M059J (cell line): ENCODE measurements around the gene PTPRN2. TPM values are rescaled to one million over a fixed set of nuclear protein-coding genes. Genes with fewer than 3 reads are reported as not detected.

Experiments used
- DNase-seq: peaks from one replicate; pipeline ENCODE4 v3.0.0-alpha.2; 2012; ENCODE audit warnings: low read depth
- total RNA-seq: library from RNA; depleted of rRNA; stranded (reverse); fragments of >200 nt; shearing (Covaris generic); gene quantifications from 2 replicates; pipeline ENCODE4 v1.2.3, GENCODE V29; 2014

PTPRN2 gene
- total RNA-seq, 1 experiment from 2014 or later, result 2.3 TPM

DNA sequence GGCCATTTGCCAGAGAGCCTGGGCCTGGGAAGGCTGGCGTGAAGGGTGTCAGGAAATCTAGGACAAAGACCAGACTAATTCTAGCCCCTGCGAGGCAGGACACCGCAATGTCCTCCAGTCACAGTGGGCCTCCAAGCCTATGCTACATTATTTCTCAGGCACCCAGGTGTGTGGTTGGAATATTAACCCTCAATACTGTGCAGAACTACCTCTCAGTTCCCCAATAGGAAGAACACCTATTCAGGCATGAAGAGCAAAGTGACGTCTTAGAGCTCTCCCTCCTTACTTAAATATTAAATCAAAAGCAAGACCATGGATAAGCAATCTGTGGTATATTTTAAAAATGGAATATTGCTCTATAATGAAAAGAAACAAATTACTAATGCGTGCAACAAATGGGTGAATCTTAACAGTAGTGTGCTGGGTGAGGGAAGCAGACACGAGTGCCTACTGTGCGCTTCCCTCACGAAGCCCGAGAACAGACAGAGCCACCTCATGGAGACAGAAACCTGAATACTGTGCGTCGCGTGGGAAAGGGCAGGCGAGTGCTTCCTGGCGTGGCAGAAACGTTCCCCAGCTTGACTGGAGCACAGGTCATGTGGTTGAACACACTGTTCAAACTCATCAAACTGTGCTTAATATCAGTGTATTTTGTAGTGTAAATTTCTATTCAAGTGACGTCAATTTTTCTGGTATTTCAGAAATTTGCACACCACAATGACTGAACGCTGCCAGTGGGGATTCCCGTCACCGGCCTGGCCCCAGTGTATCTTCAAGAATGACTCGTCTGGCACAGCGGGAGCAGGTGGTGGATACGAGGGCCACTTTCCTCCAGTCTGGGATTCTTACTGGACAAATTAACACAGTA is 15.5 kb upstream of the PTPRN2 start:
- DNase-seq, result peak; percentile 53

DNA sequence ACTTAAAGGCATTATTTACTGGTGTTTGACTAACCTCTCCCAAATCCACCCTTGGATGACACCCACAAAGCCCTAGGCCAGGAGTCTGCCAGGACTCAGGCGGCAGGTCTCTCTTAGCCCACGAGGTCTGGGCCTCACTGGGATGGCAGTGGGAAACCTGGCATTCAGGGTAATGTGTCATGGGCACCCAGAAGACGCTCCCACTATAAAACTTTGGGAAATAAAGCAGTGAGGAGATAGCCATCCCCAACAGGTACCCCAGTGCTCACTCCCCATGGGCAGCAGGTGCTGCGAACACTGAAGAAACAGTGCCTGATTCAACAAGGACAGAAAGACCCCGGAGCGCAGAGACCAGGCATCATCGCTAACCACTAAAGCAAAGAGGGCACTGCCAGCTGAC is 14.4 kb upstream of the PTPRN2 start:
- DNase-seq, result no peak

DNA sequence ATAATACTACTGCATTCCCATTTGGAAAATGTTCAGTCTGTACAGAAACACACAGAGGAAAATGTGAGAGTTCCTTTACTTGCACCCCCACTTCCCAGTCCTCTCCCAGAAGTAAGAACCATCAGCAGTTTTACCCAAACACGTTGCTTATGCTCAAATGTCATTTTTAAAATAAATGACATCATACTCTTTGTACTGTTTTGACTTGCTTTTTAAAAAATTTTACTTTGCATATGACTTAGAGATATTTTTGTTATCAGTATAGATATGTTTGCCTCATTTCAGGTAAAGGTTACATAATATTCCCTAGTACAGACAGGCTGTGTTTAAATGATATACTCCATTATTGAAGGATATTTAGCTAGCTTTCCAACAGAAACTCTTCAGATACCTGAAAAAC is 13.5 kb upstream of the PTPRN2 start:
- no peak for DNase-seq

DNA sequence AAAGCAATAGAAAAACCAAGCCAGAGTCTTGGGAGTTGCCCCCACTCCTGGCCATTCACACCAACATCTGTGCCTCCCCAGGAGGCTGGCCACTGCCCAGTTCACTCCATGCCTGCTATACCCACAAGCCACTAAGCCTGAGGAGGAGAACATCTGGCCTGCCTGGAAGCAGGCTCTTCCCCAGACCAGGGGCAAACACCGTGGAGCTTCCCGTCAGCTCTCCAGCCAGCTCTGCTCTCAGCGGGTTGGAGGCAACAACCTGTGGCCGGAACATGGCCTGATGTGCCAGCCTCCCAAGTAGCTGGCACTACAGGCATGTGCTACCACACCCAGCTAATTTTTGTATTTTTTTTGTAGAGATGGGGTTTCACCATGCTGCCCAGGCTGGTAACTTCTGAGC is 9.1 kb upstream of the PTPRN2 start:
- no peak for DNase-seq

DNA sequence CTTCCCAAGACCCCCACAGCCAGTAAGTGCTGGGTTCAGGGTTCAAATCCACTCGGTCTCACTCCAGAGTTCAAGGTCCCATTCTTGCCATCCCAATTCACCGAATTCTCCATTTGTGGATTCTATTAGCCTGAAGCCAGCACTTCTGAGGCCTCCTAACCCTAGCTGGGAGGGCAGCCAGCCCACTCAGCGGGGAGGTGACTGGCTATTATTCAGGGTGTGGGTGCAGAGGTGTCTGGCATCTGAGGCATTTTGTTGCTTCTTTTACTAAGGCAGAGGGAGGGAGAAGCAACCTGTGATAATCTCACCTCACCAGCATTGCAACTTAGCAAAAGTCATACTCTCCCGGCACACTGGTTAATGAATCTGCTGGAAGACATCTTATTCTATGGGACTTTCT is 8.7 kb upstream of the PTPRN2 start:
- no peak for DNase-seq

DNA sequence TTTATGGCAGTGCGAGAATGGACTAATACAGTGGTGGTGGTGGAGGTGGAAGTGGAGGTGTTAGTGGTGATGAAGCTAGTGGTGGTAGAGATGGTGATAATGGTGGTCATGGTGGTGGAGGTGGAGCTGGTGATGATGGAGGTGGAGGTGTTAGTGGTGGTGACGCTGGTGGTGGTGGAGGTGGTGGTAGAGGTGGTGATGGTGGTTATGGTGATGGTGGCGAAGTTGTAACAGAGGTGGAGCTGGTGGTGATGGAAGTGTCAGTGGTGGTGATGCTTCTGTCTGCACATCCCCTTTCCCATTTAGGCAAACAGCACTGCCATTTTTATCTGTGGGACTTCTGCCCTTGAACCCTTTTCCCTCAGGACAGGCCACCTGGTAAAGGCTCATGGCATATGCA is 7.4 kb upstream of the PTPRN2 start:
- DNase-seq, result no peak

DNA sequence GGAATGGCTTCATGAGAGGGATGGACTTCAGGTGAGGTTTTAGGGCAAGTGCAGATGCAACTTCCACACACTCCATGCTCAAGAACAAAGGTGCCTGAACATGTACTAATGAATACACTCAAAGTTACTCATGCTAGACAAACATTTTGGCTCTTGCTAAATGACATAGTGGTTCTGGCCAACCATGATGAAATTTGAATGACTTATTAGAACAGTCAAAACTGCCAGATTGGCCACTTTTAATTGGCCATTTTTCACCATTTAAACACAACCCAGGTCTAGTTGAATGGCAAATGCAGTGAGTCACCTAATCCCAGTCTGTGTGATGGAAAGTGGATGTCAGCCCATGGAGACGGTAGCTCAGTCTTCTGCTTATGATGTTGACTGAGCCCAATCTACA is 4.9 kb upstream of the PTPRN2 start:
- no peak for DNase-seq

DNA sequence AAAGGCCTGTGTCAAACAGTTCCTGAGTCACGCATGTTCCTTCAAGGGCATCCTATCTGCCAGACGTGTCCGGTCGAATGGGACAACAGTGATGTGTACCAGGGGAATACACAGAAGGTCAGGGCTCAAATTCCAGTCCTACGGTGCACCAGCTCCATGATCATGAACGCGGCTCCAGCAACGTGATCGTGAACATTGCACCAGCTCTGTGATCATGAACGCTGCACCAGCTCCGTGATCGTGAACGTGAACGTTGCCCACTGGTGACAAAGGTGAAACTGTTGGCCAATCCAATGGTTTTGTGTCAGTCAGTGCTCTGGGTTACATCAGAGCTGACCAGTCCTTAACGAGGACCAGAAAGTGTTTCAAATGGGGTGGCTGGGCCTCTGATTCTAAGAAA is 4.3 kb upstream of the PTPRN2 start:
- DNase-seq, result no peak

DNA sequence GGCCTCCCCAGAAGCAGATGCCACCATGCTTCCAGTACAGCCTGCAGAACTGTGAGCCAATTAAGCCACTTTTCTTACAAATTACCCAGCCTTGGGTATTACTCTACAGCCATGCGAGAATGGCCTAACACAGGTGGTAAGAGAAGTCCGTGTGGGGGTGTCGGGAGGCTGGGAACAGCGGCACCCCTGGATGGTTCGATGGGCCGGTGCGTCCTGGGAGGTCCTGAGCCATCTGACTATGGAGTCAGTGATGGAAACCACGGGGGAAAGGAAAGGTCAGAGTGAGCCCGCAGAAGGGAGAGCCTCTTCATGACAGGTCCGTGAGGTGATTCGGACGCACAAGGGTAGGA is 2.5 kb upstream of the PTPRN2 start:
- DNase-seq, result no peak

DNA sequence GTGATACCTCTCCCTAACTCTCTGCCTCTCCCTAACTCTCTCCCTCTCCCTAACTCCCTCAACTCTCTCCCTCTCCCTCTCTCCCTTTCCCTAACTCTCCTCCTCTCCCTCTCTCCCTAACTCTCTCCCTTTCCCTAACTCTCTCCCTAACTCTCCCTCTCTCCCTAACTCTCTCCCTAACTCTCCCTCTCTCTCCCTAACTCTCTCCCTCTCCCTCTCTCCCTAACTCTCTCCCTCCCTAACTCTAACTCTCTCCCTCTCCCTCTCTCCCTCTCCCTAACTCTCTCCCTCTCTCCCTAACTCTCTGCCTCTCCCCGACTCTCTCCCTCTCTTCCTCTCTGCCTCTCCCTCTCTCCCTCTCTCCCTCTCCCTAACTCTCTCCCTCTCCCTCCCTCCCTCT is 2.0 kb upstream of the PTPRN2 start:
- DNase-seq, result no peak

DNA sequence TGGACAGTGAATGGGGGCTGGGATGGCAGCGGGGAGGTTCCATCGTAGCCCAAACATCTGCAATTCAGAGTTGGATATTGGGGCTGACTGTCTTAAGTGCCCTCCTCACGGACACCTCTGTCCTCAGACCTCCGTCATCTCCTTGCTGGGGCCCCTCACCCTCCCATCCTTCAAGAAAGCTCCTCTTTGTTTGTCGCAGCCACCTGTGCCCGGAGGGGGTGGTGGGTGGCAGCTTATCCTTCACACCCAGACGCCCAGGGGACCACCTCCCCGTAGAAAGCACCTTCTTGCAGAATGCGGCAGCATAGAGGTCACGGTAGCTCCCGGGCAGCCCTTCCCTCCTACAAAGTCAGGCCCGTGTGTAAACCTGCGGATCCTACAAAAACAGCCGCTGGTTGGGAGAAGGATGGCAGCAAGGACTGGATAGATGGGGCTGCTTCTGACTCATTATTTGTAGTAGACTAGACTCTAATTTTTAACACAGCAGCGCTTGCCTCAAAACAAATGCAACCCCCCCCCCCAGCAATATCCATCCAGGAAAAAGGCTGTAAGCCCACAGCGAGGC is 1.3 kb upstream of the PTPRN2 start:
- DNase-seq, result no peak

DNA sequence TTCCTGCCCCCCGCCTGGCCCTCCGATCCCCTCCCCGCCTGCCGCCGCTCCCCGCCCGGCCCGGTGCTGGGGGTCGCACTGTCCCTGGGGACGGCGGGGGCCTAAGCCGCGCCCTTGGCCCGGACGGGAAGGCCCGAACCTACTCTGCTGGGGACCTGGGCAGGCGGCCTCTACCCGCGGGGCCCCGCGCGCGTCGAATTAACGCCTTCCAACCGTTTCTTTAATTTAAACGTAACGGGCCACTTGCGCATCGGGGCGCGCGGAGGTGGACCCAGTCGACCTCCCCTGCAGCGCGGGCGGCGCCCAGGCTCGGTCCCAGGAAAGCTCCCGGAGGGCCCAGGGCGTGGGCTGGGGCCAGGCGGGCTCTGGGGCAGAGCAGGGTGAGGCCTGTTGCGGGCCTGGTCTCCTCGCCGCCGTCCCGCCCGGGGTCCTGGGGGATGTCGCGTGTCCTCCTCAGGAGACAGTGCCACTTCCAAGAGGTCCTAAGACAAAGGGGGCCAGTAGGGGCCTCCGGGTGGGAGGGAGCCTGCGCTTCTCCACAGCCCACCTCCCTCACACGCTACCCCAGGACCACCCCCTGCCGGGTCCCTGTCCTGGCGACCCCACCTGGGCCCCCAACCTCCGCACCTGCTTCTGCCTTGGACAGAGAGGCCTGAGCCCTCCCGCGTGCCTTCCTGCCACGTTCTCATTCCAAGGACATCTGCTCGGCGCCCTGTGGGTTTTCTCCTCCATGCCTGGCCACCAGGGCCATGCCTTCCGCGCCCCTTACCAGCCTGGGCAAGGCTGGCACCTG is 658 bp upstream of the PTPRN2 start:
- no peak for DNase-seq

DNA sequence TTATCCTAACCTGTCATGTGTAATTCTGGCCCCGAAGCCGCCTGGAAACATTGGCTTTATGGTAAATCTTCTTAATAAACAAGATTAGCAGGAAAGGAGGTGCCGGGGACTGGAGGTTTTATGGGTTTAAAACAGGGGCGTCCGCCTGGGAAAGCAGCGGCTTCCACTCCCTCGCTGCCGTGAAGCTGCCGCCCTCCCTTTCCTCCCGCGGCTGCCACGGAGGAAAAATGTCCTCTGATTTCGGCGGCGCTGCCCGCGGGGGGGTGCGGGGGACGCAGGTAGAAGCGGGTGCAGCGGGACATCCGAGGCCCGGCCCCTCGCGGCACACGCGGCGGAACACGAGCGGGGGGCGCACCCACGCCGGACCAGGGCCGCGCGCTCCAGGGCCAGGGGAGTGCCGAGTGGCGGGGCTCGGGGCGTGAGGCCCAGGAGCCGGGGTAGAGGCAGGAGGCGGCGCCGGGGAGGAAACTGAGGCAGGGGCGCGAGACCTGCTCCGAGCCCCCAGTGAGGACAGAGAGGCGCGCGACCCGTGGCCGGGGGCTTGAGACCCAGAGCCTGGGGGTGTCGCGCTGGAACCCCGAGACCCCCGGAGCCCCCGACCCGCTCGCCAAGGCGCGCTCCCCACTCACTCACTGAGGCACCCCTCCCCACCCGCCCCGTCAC is 993 bp downstream of the PTPRN2 start:
- no peak for DNase-seq

DNA sequence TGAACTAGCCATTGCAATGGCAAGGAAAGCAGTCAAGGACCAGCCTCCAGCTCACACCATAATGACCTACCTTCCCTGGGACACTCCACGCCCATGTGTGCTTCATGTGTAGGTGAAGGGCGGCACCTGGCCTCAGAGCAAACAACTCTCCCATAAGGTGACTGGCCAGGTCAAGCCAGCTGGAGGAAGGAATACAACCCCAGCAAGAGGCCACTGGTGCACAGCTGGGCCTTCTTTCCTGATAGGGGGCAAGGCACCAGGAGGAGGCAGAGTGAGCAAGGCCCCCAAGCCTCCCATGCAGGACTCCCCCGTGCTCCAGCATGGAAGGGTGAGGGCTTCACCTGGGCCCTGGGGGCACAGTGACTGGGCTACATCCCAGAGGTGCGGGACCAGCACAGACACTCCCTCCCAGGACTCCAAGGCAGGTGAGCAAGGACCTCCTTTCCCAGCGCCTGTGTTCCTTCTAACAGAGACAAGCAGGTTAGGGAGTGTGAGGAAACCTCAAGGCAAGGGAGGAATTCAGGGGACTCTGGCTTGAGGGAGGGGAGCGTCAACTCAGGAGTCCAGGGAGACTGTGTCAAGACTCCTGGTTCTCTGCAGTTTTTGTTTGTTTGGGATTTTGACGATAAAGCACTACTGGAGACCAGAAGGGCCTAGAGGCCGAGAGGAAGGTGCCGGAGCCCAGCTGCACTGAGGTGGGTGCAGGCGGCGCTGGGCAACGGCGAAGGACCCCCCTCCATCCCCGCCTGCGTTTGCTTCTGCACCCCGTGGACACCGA is 1.7 kb downstream of the PTPRN2 start:
- DNase-seq, result no peak

DNA sequence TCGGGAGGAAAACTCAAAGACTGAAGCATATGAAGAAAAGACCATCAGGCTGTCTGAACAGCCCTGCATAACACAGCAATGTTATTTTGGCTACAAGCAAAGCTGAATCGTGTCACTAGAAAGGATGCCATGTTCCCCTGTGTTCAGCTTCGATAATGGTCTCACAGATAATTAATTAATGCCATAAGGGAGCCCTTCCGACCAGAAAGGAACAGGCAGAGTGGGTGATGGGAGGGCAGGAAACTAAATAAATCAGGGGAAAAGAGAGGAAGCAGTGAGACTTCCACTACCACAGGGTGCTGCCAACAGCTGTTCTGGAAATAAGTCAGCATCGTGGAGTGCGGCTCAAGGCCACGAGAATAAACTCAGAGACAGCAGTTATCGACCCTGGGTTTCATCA is 3.2 kb downstream of the PTPRN2 start:
- no peak for DNase-seq

DNA sequence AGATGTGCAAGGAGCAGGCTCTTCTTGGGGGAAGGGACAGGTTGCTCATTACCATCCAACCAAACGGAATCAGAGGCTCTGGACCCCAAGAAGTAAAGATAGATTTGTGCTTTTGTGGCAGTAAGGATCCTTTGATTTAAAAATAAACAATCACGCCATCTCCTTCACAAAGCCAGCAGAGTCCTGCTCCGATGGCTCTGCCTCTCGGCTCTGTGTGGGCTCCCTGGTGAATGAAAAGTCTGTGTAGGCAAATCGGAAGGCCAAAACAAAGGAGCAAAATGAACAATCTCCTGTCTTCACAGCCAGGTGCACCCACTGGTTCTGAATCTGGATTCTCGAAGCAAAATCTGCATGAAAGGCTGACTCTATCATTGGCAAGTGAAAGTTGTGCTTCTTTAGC is 3.8 kb downstream of the PTPRN2 start:
- no peak for DNase-seq

DNA sequence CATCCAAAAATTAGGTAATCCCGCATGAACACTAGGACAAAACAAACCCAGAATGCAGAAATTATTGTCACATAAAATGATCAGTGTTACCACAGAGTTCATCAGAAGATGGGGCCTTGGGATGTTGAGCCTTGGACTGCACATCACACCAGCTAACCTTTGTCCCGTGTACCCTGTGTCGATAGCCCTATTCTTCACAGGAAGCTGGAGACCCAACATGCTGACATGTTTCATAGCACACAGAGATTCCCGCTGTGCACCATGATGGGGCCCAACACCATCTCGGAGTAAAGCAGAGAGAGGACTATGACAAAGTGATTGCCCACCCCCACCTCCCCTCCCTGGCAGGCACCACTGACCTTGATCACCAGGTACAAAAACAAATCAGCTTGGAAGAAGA is 4.5 kb downstream of the PTPRN2 start:
- DNase-seq, result no peak

DNA sequence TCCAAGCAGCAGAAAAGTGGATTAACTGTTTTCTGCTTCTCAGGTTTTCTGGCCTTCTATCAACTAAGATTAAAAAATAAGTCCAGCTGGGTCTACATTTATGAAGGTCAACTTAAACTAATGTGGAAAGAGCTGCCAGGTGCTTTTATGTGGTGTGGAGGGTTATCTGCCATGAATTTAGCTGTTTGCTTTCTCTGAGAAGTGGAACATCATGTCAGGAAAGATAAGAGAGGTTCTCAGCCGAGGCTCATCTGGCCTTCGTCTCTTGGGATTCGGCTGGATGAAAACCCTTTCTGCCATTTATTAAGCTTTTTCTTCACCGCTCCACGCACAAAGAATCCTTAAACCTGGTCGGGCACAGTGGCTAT is 5.5 kb downstream of the PTPRN2 start:
- DNase-seq, result no peak

DNA sequence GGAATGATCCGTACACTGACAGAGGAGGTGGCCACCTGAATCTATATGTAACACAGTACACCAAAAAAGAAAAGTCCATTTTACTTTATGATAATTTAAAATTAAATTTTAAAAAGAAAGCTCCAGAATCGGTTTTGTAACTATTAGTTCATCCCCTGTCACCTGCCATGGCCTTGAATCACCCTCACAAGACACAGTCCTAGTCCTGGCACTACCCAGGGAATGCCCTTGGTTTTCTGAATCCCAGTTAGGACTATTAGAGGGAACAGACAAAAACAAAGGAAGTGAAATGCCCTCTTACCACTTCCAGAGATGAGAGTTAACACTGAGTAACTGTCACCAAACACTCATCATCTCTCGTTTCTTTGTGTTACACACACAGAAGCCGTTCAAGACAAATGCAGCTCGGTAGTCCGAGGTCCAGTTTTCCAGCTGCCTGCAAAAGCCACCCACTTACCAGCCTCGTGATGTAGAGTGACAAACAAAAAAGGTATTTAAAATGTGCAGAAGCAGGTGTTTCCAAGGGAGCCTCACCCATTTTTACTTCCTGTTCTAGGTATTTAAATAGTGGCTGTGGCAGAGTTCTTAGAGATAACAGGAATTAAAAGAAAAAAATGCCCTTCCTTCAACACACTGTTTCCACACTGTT is 6.1 kb downstream of the PTPRN2 start:
- no peak for DNase-seq

DNA sequence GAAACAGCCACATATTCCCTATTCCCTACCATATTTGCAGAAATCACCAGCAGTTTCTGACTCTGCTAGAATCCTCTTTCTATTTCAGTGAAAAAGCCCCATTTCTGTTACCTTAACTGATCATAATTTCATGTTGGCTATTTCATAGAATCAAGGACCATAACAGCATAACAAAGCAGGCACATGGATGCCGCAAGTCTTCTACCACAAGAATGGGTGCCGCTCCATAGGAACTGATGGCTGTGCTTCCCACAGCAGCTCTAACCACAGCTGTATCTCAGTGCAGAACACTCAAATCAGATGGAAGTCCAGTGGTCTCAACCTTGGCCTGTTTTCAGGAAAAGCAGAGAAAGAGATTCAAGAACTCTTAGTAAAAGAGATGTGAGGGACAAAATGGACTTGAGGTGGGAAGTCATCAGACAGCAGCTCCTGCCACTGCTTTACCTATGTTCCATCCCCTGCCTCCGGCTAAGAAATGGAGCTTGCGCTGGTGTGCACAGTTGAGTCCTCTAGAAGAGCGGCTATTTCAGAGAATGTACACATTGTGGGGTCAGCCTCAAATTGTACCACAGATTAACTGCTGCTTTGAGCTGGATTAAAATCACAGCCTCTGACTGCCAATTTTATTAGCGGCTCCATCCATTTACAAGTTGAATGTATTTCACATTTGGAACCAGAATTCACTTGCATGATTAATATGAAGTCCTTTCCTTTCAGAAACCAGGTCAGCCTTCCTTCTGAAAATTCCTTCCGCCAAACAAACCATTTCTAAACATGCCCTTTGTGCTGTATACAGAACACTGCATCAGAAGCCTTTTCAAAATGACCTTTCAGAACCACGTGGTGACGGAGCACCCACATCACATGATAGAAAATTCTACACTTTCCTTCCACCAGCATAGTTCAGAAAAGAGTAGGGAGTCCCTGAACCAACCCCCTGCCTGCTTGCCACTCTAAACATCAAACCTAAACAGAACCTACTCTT is 7.7 kb downstream of the PTPRN2 start:
- no peak for DNase-seq
